IPS-20b (cell line): ENCODE measurements around the gene MDK.

ENCODE experiments used
- H3K27ac ChIP-seq: one replicate; pipeline ENCODE4 v1.5.1; 2013; ENCODE audit warnings: low read length
- H3K27me3 ChIP-seq: 2 replicates; pipeline ENCODE4 v1.6.1; 2013; ENCODE audit warnings: mild to moderate bottlenecking, low read length, inconsistent platforms; ENCODE audit not compliant: insufficient read depth
- H3K36me3 ChIP-seq: 2 replicates; pipeline ENCODE4 v1.6.1; 2013; ENCODE audit warnings: low read depth, mild to moderate bottlenecking, inconsistent platforms, low read length, moderate library complexity; ENCODE audit not compliant: insufficient read depth
- H3K4me1 ChIP-seq: 2 replicates; pipeline ENCODE4 v1.6.1; 2013; ENCODE audit warnings: mild to moderate bottlenecking, control low read depth, inconsistent platforms, low read length, moderate library complexity; ENCODE audit not compliant: insufficient read depth
- H3K4me3 ChIP-seq: 2 replicates; pipeline ENCODE4 v1.5.1; 2013; ENCODE audit warnings: mild to moderate bottlenecking, low read length, inconsistent platforms
- H3K9ac ChIP-seq: 2 replicates; pipeline ENCODE4 v1.6.1; 2013; ENCODE audit warnings: low read depth, mild to moderate bottlenecking, inconsistent platforms, low read length, moderate library complexity
- H3K9me3 ChIP-seq: 2 replicates; pipeline ENCODE4 v1.6.1; 2013; ENCODE audit warnings: mild to moderate bottlenecking, low read depth, low read length, inconsistent platforms; ENCODE audit not compliant: insufficient read depth

MDK gene, protein sequence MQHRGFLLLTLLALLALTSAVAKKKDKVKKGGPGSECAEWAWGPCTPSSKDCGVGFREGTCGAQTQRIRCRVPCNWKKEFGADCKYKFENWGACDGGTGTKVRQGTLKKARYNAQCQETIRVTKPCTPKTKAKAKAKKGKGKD

DNA sequence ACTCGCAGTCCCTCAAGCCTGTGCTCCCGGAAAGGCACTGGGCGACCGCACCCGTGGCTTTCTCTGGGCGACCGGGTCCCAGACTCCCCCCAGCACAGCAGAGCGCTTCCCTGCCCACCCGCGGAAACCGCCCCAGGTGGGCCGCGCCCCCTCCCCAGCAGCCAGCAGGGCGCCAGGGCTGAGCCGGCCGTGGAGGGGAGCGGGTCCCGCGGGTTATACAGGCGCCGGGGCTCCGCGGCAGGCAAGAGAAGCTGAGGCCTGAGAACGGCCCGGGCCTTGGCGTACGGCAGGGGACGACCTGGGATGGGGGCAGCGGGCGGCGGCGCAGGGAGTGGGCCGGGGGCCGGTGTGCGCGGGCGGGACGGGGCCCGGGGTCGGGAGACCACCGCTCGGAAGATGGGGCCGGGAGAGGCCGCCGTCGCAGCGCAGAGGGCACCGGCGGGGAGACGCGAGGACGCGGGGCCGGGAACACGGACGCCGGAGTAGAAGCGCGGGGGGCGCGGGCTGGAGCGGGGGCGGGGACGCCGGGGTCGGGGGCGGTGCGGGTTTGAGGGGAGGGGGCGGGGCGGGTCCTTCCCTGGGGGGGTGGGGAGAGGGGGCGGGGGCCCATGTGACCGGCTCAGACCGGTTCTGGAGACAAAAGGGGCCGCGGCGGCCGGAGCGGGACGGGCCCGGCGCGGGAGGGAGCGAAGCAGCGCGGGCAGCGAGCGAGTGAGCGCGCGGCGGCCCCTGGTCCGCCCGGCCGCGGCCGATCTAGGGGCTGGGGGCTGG, at the start of gene MDK:
Gene MDK (plus strand): TSS at position 622 of the 771 bp plus-strand sequence. CDS start 389 bp downstream, outside the sequence.
- Histone ChIP-seq H3K4me1 (peaks cover 3% of the 10 kb centered on the region; the same call in 1 of the 2 replicates), H3K9ac (peak within 1 kb of the TSS; percentile 96), H3K27ac (peak within 1 kb of the TSS; percentile 77)

DNA sequence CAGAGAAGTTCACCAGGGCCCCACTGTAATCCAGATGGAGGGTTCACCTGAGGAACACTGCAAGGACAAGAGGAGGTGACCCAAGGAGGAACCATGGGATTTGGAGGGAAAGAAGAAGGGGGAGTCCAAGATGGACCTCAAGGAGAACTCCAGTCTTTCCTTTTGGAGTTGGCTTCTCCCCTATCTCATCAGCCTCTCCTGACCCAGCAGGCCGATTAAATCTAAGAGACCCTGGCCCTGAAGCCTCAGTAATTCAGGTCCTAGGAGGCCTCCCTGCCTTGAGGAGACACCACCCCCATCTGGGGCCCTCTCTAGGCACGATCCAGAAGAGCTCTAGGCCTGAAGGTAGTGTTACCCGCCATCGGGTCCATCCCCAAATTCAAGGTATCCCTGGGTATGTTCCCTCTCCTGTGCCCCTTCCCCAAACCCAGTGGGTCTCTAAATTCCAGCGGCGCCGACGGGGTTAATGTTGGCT, 49.3 kb upstream of the MDK start:
- Histone ChIP-seq H3K4me3 (peak overlapping the region; percentile 67), H3K27ac (no peak overlapping the region), H3K4me1 (peaks cover 30% of the 10 kb centered on the region), H3K9ac (no peak overlapping the region), H3K9me3 (no peaks in the 10 kb centered on the region), H3K27me3 (peaks cover 59% of the 10 kb centered on the region), H3K36me3 (no peaks in the 10 kb centered on the region)

More for the DNA sequence above, at the start of gene MDK:
- no peaks in the 10 kb centered on the region for H3K9me3 ChIP-seq
- H3K4me3 ChIP-seq: peak within 1 kb of the TSS; percentile 87
- H3K36me3 ChIP-seq: peaks cover 24% of the 10 kb centered on the region
- H3K27me3 ChIP-seq: peaks cover 5% of the 10 kb centered on the region

DNA sequence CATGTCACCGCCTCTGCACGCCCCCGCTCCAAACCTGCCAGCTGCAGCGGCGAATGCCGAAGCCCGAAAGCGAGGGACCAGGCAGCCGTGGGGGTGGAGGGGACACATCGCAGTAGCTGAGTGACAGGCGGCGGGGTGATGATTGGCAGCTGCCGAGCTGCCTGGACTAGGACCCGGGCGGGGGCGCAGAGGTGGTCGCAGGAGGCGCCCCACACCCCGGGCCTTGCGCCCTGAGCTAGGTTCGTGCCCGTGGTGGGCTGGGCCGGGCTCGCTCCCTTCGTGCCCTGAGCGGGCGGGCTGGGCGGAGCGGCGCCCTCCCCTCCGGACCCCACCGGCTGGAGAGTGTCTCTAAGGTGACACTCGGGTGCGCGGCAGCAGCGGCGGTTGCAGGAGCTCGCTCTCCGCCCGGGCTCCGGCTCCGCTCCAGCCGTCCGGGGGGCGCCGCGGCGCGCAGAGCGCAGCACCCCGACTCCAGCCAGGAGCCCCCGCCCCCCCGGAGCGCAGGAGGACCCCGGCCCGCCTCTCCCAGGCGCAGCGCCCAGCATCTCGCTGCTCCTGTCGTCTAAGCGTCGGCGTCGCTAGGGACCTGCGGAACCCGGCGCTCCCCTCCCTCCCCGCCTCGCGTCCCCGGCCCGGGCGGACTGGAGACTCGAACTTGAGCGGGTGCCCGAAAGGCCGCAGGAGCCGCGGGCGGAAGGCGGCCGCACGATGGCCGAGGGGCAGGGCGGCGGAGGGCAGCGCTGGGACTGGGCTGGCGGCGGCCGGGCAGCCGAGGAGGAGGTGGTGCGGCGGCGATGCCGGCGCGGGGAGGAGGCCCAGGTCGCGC, 48.7 kb upstream of the MDK start:
- Histone ChIP-seq H3K9ac (no peak overlapping the region), H3K4me1 (peaks cover 34% of the 10 kb centered on the region), H3K27ac (no peak overlapping the region), H3K4me3 (peak overlapping the region; percentile 67; the same call in 1 of the 2 replicates), H3K27me3 (peaks cover 59% of the 10 kb centered on the region), H3K36me3 (no peaks in the 10 kb centered on the region), H3K9me3 (no peaks in the 10 kb centered on the region)

GRCh38 chr11:46333394-46333947, 48.0 kb upstream of the MDK start:
- Histone ChIP-seq H3K9me3 (no peaks in the 10 kb centered on the region), H3K27ac (no peak overlapping the region), H3K4me1 (peaks cover 41% of the 10 kb centered on the region), H3K27me3 (peaks cover 59% of the 10 kb centered on the region), H3K9ac (no peak overlapping the region), H3K36me3 (no peaks in the 10 kb centered on the region), H3K4me3 (peak overlapping the region; percentile 67)

DNA sequence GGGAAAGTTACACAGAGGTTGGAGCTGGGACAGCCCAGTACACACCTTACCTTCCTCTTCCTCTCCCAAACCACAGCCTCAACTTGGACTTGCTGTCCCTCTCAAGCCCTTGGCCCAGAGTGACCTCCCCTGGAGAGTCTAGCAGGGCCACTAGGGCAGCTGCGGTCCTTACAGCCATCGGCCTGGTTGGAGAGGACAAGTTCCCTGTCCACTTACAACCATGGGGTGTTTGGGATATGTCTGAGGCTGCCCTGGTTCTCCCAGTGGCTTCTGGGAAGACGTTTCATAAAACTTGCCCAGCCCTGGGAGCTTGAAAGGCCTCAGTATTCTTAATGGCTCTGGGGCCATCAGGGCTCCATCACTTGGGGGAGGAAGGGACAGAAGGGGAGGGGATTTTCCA, 47.3 kb upstream of the MDK start:
- Histone ChIP-seq H3K27me3 (peaks cover 58% of the 10 kb centered on the region), H3K4me1 (peaks cover 46% of the 10 kb centered on the region)

DNA sequence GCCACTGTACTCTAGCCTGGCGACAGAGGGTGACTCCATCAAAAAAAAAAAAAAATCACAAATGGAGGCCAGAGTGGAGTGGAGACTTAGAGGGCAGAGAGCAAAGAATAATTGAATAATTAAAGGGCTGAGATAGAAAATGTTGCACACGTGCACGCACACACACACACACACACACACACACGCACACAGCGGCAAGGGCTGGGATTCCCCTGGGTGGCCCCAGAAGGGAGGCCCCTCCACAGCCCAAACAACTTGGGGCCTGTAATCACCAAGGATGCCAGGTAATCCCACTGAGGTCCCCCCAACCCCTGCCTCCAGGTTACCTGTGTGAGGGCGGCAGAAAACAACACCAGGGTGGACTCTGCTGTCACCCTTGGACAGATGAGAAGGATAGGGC, 46.2 kb upstream of the MDK start:
- Histone ChIP-seq H3K27me3 (peaks cover 47% of the 10 kb centered on the region), H3K9ac (no peak overlapping the region; the same call in 1 of the 2 replicates), H3K36me3 (no peaks in the 10 kb centered on the region), H3K27ac (no peak overlapping the region), H3K9me3 (no peaks in the 10 kb centered on the region), H3K4me3 (no peak overlapping the region), H3K4me1 (peaks cover 52% of the 10 kb centered on the region)

More for the DNA sequence above, 47.3 kb upstream of the MDK start:
- Histone ChIP-seq H3K4me3 (no peak overlapping the region), H3K9me3 (no peaks in the 10 kb centered on the region), H3K27ac (no peak overlapping the region), H3K9ac (no peak overlapping the region), H3K36me3 (no peaks in the 10 kb centered on the region)

GRCh38 chr11:46335890-46336562, 45.4 kb upstream of the MDK start:
- Histone ChIP-seq H3K4me1 (peaks cover 49% of the 10 kb centered on the region), H3K27me3 (peaks cover 40% of the 10 kb centered on the region), H3K27ac (no peak overlapping the region), H3K9me3 (no peaks in the 10 kb centered on the region), H3K9ac (peak overlapping the region; percentile 50; the same call in 1 of the 2 replicates), H3K4me3 (no peak overlapping the region), H3K36me3 (no peaks in the 10 kb centered on the region)

GRCh38 chr11:46336563-46337180, 44.8 kb upstream of the MDK start:
- Histone ChIP-seq H3K9me3 (no peaks in the 10 kb centered on the region), H3K27me3 (peaks cover 33% of the 10 kb centered on the region), H3K4me3 (no peak overlapping the region), H3K9ac (peak overlapping the region; percentile 35; the same call in 1 of the 2 replicates), H3K4me1 (peaks cover 54% of the 10 kb centered on the region), H3K27ac (no peak overlapping the region), H3K36me3 (no peaks in the 10 kb centered on the region)

GRCh38 chr11:46337626-46338345, 43.7 kb upstream of the MDK start:
- Histone ChIP-seq H3K4me1 (peaks cover 65% of the 10 kb centered on the region), H3K36me3 (no peaks in the 10 kb centered on the region), H3K4me3 (no peak overlapping the region), H3K9ac (peak overlapping the region; percentile 1; the same call in 1 of the 2 replicates), H3K27me3 (peaks cover 22% of the 10 kb centered on the region), H3K9me3 (no peaks in the 10 kb centered on the region), H3K27ac (no peak overlapping the region)

DNA sequence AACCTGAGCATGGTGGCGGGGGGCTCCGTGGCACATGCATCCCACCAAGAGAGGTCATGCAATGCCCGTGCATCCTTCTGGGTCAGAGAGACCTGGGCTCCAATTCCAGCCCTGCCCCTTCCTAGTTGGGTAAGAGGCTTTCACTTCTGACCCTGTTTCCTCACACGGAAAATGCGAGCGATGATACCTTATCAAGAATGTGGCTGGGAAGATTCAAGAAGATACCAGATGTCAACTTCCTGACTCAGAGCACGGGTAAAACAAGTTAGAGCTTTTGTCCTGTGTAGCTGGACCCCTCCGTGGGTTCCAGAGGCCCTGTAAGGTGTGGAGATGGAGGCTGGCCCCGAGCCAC, 42.9 kb upstream of the MDK start:
- H3K27me3 ChIP-seq: peaks cover 14% of the 10 kb centered on the region
- peak overlapping the region; percentile 86 for H3K27ac ChIP-seq
- H3K4me1 ChIP-seq: peaks cover 70% of the 10 kb centered on the region
- H3K9ac ChIP-seq: peak overlapping the region; percentile 77; the same call in 1 of the 2 replicates
- no peaks in the 10 kb centered on the region for H3K36me3 ChIP-seq
- H3K9me3 ChIP-seq: no peaks in the 10 kb centered on the region
- peak overlapping the region; percentile 59 for H3K4me3 ChIP-seq
